COR-L47 (cell line): ENCODE results near the gene TTLL5.
A peak's percentile ranks its signal among the peaks of the same experiment; 100 is the strongest.

Source experiments
- DNase-seq: peaks from one replicate; lab custom pipeline; 2025; lab: John Stamatoyannopoulos, UW

Gene TTLL5

DNA sequence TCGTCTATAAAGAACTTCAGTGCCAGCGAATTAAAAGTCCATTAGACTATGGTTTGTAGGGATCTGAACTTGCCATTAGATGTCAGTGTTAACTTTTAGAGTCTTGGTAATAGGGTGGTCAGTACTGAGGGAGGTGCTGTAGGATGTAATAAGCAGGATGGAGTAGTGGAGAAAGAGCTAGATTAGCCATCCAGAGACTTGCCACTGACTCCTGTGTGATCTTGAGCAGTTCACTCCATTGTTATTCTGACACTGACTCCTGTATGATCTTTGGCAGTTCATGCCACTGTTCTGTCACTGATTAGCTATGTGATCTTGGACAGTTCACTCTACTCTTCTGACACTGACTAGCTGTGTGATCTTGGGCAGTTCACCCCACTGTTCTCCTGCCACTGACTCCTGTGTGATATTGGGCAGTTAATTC, 133.6 kb downstream of the TTLL5 start:
- peak; percentile 18 for DNase-seq

DNA sequence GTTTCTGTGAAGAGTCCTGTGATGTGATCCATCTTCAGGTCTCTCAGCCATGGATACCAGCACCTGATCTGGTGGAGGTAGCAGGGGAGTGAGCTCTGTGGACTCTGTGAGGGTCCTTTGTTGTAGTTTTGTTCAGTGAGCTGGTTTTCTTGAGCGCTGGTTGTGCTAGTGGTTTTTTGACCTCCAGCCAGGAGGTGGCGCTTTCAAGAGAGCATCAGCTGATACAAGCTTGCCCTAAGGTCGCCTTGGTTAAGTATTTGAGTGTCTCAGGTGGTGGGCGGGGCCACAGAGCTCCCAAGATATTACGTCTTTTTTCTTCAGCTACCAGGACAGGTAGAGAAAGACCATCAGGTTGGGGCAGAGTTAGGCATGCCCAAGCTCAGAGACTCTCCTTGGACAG, 139.7 kb downstream of the TTLL5 start:
- DNase-seq, result no peak

DNA sequence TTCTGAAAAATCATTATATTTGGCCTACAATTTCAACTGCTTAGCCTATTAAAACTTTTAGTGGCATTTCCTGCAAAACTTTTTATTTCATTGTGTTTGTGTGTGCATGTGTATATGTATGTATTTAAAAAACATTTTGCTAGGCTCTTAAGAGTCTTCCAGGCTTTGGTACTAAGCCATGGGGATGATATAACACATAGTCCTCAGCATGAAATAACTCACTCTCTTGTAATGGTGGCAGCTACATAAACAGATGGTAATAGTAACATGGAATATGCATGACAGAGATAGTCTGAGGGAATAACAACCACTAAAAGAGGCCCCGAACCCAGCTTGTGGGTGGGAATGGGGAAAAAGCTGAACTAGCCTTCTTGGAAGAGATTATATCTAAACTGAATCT, 141.4 kb downstream of the TTLL5 start:
- no peak for DNase-seq

DNA sequence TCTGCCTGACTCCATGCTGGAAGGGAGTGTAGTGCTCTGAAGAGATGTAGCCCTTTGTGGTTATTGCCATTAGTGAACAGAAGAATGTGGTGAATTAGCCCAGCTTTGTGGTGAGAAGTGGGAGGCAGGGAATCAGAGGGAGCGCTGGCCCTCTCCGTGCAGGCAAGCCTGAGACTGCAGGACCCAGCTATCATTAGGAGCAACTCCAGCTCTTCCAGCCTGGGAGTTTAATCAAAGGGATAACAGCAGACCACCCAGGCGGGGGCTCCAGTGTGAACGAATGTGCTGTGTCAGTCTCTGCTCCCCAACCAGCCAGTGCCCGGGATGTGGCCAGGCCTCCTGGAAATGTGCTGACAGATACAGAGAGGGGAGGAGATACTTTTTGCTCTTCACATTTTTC, 142.7 kb downstream of the TTLL5 start:
- DNase-seq, result no peak

DNA sequence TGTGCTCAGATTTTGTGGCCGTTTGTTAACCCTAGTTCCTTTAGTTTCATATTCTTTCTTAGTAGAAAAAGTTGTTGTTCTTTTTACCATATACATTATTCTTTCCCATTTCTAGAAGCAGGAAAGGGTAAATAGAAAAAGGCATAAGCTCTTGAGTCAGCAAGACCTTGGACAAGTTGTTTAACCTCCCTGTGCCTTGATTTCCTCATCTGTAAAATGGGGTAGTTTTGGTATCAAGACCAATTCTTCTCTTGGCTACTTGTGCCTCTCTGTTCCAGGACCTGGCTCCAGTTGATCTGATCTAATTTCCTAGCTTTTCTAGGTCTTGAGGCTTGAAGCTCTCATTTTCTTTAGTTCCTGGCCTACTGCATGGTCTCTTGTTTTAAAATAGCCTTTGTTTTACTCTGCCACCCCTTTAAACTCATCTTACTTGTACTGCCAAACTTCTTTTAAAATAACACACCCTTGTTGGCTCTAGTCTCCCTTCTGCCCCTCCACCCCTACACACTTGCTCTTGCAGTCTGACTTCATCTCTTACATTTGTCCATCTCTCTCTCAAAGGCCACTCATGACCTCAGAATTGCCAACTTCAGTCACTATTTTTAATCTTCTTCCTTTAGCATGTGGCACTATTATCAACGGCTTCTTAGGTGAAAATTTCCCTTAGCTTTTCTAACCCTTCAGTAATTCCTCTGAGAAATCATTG, 143.7 kb downstream of the TTLL5 start:
- DNase-seq, result no peak

DNA sequence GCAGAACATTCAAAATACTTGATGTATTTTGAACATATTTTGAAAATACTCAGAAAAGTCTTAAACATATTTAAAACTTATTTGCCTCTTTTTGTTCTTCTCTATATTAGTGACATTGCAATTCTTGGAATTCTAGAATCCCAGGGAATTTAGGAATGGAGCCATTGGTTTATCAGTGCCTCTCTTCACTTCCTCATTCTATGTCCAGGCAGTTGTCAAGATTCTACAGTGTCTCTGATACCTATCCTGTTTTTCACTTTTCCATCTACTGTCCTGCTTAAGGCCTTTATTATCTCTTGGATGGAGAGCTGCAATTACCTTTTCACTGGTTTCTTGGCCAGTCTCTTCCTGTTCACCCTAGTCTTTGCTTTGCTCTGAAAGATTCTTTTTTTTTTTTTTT, 144.6 kb downstream of the TTLL5 start:
- DNase-seq, result no peak

DNA sequence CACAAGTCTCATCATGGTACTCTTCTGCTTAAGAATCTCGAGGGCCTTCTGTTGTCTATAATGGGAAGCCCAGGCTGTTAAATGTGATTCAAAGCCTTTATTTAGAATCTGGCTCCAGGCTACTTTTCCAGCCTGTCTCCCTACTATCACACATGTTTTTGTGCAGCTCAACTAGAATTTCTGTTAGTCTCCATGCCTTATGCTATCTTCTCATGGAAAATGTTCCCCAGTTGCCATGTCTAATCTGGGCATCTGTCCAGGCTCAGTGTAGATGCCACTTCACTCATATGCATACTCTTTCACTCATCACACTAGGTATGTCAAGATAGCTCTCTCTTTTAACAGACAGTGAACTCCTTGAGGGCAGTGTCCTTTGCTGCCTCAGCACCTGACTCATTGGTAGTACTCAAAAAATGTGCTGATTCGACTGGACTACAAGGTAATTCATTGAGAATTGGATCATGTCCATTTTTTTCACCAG, 145.3 kb downstream of the TTLL5 start:
- no peak for DNase-seq

DNA sequence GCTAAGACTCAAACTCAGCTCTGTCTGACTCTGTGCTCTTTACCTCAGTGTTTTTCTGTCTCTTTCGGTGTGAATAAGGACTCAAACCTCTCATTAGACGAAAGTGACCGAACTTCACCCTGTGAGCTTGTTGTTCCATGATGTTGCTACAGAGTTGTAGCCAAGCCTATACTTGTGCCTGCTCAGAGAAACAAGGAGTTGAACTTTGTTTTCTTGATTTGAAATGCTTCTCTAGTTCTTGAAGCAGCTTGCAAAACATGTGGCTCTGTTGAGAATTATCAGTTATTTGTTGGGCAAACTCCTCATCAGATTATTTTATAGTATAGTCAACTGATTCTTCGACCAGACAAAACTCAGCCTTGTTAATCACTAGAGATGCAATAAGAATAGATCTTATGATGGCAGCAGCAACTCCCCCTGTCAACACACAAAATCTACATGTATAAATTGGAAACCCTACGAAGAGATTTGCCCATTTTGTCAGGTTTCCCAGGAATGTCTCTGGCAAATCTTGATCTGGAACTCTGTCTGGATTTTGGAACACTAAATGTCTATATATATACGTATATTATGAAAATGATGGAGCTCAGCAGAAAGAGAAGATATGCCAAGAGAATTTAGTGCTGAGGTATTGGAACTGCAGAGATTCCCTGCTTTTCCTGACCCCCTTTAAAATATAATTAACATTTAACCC, 146.8 kb downstream of the TTLL5 start:
- no peak for DNase-seq

DNA sequence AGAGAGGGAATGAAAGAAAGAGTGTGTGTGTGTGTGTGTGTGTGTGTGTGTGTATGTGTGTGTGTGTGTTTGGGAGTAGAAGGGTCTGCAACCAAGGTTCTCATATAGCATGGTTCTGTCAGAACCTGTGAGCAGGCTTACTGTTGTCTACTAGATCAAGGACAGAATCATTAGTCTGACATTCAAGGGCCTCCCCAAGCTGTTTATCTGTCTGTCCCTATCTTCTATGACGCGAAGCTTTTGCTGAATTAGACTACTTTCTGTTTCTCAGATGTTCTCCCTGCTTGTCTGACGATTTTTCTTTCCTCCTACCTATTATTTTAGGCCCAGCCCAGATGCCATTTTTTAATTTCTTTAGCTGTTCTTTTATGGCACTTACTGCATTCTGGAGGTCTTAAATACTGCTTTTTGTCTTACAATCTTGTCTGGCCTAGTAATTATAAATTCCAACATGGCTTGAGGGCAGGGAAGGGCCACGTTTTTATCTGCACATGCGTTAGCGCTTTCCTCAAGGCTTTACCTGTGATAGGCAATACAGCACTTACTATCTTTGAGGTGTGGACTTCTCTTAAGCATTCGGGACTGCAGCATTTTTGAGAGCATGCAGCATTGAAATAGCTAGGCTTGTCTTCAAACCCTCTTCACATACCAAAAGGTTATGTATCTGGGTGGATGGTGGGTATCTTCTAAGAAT, 150.2 kb downstream of the TTLL5 start:
- DNase-seq, result no peak

DNA sequence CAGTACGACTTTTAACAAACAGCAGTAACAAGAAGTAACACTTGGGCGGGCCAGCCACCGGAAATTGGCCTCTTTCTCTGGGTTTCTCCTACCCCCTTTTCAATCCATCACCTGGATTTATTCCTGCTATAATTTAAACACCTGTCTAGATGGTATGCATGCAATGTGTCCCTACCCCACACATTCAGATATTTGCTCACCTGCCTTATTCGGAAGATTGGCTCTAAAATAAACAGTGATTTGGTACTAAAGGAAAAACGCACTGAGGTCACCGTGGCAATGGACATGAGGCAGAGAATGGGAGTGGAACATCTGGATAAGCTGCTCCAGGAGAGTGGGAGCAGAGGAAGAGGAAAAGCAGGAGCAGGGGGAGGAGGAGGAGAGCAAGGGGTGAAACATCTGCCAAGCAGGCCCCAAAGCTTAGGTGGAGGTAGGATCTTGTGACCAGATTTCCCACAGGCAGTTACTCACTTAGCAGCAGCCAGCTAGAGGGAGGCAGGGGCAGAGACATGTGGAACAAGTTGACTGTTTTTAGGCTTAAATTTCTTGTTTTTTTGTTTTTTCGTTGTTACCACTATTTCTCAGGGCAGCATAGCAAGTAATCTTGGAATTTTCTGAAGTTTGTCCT, 150.9 kb downstream of the TTLL5 start:
- DNase-seq, result peak; percentile 79

DNA sequence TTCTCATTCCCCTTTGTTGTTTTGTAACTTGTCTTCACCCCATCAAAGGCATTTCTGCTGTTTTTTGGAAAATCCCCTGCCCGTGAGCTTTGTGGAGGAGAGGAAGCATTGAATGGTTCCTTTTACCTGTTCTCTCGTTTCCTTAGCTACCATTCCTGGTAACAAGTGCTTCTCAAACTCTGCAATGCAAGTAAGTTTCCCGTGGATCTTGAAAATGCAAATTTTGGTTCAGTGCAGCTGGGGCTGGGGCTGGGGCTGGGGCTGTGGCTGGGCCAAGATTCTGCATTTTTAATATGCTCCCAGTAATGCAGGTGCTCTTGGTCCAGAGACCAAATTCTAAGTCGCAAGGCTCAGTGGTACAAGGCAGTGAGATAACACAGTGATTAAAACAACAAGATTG, 151.6 kb downstream of the TTLL5 start:
- no peak for DNase-seq

DNA sequence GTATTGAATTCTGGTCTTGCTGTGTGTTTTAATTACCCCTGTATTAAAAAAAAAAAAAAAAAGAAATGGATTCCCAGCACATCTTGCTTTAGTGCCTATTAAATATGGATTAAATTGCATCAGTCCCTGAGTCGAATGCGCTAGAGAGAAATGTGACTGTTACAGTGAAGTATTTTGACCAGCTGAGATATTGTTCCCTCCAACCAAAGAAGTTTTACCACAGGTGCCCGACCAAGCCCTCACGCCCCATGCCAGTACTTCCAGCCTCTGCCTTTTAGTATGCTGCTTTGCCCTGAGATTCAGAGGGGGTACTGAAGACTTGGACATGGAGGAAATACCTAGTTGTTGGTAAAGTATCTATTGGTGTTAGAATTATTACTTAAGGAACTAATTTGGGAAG, 159.7 kb downstream of the TTLL5 start:
- DNase-seq, result no peak

DNA sequence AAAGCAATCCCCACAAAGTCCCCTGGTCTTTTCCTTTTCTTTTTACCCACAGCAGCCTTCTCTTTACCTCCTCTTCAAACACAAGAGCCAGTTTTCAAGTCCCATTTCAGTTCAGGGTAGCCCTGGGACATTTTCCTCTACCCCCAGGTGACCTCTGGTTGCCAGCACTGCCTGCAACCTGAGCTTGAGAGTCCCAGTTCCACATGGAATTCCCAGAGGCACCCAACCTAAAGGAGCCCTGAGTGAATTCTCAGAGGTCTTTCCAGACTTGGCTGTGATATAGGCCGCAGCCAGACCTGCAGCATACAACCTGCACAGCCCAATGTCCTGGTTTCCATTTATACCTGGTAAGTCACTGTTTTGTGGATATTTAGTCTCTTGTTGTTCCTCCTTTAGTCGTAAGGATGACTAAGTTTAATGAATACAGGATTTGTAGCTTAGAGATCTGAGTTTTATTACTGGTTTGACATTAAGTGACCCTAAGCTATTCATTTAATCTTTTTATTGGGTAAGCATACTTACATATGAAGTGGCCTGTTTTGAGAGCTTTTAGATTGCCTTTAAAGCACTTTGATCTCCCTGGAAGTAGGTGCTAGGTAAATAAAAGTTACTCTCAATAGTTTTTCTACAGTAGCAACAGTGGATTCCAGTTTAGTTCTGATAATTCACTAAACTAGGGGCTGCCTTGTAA, 160.9 kb downstream of the TTLL5 start:
- DNase-seq, result no peak

DNA sequence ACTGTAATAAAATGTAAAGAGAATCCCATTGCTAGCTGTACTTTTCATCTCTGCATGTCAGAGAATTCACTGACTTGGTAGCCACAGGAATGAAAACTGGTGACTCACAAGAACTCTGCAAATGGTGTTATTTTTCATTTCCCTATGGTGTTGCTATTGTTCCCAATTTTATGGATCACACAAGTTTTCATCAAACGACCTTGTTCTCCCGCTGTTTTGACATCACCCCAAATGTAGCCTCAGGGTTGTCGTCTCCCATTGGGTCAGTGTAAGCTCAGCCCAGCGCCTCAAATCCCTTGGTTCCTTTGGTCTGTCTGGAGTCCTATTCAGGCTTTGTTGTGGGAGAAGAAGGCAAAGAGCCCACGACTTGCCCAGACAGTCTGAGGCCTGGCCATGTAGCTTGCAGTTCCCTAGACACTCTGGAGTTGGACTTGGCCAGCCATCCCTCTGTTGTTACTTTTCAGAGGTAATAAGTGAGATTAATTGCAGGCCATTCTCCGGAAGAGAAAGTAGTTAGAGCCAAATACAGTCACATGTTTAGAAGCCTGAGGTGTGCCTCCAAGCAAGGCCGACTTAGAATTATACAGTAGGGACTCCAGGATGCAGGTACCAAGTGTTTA, 161.6 kb downstream of the TTLL5 start:
- DNase-seq, result no peak

DNA sequence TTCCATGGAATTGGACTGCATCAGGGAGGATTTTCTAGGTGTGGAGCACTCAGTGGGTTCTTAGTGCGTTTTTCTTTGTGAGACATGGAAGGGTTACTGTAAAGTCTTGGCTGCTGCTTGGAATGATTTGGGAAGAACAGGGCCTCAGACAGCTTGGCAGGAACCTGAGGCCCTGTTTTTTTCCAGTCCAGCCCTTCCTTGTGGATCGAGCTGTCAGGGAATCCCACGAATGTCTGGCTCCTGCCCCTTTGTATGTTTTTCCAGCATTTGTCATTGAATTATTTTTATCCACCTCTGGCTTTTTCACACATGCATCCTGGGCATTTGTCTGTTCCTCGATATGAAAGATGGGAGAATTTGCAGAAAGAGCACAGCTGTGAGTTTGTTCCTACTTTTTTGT, 162.3 kb downstream of the TTLL5 start:
- no peak for DNase-seq

DNA sequence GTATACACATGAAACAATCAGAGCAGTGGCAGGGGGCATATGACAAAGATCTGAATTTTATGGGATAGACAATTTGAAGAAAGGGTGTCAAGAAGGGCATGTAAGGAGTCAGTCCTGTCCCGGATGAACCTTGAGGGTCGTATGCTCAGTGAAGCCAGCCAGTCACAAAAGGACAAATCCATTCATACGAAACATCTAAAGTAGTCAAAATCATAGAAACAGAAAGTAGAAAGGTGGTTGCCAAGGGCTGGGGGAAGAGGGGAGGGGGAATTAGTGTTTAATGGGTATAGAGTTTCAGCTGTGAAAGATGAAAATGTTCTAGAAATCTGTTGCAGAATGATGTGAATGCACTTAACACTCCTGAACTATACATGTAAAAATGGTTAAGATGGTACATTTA, 163.3 kb downstream of the TTLL5 start:
- DNase-seq, result no peak

DNA sequence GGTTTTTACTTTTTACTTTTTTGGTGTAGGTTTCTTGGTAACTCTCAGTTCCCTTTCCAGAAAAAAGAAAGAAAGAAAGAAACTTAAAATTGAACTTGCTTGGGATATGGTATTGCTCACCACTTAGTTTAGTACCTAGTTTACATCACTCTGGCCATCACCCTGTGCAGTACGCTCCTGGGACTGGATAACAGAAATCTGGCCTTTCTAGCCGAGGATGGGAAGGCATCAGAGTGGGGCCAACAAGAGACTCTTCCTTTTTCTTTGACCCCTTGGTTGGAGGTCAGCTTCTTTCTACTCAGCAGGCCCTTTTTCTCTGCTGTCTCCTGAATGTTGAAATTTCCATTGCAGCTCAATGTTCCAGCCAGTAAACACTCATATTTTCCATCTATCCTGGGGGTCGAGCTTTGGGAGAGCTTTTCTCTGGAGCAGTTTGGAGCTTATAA, 164.1 kb downstream of the TTLL5 start:
- no peak for DNase-seq

DNA sequence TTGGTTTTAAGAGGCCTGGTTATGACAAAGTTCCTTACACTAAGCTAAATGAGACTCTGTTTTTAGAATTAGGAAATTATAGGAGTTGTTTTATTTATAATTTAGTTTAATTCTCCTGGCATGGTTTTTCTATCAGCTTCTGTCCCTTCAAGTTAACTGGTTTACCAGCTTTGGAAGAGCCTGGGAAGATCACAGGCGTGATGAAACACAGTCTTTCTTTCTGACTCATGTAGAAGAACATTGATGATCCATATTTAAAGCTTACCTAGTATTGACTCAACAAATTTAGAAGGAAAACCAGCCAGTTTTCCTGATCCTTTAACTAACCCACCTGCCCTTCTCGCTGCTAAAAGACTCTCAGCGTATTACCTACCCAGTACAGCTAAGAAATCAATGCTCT, 165.6 kb downstream of the TTLL5 start:
- DNase-seq, result no peak

DNA sequence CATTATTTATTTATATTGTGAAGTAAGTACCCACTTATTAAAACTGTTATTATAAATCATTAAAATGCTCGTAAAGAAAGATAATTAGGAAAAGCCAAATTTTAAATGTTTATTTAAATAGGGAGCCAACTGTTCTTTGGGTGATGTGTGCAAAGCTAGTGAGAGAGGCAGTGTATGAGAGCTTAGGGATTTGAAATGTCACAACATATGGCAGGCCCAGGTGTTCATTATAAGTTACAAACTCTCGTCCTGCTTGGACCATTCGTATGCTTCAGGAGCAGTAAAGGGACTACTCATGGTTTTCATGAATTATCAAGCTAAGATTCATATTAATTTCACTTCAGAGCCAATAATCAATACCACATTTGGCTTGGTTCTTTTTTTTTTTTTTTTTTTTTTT, 166.3 kb downstream of the TTLL5 start:
- no peak for DNase-seq

DNA sequence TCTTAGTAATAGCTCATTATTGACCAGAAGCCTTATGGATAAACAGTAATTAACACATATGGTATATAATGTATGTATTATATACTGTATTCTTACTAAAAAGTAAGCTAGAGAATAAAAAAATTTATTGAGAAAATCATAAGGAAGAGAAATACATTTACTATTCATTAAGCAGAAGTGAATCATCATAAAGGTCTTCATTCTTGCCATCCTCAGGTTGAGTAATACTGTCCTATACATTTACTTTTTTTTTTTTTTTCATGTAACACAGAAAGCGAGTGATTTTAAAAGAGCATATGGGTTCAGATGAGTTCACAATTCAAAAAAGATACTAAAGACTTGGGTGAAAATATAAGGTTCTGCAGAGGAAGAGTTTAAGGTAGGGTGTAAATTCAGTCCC, 168.3 kb downstream of the TTLL5 start:
- no peak for DNase-seq

DNA sequence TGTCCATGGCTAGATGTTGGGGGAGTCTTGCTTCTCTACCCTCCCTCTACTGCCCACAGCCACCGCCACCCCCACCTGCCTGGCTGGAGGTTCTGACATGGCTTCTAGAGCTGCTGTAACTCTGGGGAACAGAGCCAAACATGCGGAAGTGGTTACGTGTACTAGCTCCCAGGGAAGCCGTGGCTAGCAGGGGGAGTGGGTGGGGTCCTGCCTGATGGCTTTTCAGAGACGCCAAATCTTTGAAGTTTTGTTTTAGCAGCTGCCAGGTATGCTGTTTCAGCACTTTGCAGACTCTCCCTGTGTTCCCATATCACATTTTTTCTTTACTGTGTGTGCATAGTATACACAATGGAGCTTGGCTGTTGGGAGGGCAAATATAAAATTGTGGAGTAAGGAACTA, 170.4 kb downstream of the TTLL5 start:
- DNase-seq, result peak; percentile 84

DNA sequence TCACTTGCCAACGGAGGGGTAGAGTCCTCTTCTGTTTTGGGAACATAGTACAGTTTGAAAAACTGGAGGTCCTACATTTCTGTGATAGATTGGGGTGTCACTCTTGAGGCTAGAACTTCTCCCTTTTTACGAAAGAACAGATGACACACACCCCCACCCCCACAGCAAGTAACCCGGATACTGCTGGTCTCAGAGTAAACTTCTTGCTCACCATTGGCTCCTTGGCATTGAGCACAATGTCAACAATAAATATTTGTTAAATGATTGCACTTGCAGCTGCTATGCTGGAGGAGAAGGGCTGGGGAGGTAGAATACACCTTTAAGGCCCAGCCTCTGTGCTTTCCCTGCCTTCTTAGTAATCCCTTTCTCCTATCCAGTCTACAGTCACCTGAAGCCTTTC, 170.9 kb downstream of the TTLL5 start:
- peak; percentile 78 for DNase-seq
